ENCODE results near the gene ANKLE2.
"Not testable (repeated sequence)": the region's sequence is repeated elsewhere in the genome, so short reads cannot be mapped to it uniquely, and the experiment has no call there.

Gene ANKLE2

GRCh38 chr12:132718644-132719043 lies 43.0 kb downstream of the ANKLE2 start:
- no peak for DNase-seq

- no peak for DNase-seq
Measured at GRCh38 chr12:132717531-132718387, 43.9 kb downstream of the ANKLE2 start.

DNA sequence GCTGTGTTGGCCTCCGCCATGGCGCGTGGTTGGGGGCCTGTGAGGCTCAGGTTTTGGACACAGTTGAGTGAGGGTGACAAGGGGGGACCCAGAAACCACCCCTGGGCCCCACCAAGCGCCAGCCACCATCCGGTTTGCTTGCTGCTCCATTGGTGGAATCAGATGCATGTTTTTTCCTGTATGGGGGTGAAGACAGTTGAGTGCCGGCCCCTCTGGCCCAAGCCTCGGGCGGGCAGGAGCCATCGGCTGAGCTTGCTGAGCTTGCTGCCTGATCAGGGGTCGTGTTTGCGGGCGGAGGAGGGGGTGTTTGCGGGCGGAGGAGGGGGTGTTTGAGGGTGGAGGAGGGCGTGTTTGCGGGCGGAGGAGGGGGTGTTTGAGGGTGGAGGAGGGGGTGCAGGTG lies 44.6 kb downstream of the ANKLE2 start:
- DNase-seq, result no peak

DNA sequence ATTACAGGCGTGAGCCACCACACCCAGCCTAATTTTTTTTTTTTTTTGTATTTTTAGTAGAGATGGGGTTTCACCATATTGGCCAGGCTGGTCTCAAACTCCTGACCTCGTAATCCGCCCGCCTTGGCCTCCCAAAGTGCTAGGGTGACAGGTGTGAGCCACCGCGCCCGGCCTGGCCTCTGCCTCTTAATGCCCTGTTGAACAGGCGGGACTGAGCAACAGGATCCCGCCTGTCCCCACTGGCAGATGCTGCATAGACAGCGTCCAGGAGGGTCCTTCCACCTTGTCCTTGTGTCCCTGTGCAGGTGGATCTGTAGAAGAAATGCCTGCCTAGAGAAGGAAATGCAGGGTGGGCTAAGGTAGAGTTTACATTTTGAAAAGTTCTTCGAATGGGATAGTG lies 45.3 kb downstream of the ANKLE2 start:
- no peak for DNase-seq

GRCh38 chr12:132715874-132716273 lies 45.8 kb downstream of the ANKLE2 start:
- no peak for DNase-seq

GRCh38 chr12:132713123-132713522 lies 48.5 kb downstream of the ANKLE2 start:
- no peak for DNase-seq

- DNase-seq, result peak; percentile 7
Measured at GRCh38 chr12:132711080-132711843, 50.4 kb downstream of the ANKLE2 start.

GRCh38 chr12:132710405-132711079 lies 51.1 kb downstream of the ANKLE2 start, which contains the start of gene PGAM5:
PGAM5 (plus strand) TSS chr12:132710842; CDS start chr12:132710877, 35 bp downstream.
- DNase-seq, result peak; percentile 92

- peak; percentile 4 for DNase-seq
Measured at GRCh38 chr12:132710043-132710404, 51.6 kb downstream of the ANKLE2 start.

DNA sequence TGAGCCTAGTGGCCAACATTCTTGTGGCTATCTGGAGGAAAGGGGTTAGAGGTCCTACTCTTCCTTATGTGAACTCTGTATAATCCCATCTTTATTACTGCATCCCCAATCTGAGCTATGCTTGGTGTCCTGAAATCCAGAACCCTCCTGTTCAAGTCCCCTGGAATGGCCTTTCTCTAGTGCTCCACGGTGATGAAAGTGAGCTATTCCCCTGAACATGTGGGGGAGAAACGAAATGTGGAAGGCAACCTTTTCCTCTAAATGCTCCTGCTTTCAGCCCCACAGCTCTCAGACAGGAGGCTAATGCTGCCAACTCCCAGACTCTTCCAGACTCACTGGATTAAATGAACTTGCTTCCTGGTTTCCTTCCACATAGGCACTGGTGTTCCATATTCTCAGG lies 53.5 kb downstream of the ANKLE2 start:
- DNase-seq, result no peak

DNA sequence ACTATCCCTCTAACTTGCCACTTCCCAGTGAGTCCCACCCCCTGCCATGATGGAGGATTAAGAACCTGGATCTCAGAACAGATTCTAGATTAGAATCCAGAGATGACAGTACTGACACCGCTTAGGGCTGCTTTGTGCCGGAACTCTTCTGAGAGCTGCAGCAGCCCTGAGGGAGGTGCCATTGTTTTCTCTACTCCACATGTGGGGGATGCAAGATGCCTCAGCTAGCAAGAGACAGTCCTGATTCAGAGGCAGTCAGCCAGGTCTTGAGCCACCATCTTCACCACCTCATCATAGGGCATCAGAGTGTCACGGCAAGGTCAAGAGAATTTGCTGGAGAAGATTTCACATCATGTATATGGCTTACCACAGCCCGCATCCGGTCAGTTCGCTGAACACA lies 54.4 kb downstream of the ANKLE2 start:
- DNase-seq, result no peak

DNA sequence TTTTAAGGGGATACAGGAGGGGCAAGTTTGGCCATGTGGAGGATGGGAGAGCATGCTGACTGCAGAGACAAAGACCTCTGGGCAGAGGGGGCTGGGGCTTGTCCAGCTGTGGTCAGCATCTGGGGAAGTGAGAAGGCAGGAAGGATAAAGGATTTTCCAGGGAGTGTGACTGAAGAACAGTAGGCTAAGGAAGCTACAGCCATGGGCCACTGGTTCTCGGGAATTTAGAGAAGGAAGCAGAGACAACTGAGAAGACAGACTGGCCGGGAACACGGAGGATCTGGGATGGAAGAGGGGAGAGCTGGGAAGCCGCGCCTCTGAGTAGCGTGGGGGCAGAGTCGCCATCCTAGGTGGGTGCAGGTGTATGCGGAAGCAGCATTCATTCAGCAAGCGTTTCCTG lies 58.0 kb downstream of the ANKLE2 start:
- DNase-seq, result no peak

DNA sequence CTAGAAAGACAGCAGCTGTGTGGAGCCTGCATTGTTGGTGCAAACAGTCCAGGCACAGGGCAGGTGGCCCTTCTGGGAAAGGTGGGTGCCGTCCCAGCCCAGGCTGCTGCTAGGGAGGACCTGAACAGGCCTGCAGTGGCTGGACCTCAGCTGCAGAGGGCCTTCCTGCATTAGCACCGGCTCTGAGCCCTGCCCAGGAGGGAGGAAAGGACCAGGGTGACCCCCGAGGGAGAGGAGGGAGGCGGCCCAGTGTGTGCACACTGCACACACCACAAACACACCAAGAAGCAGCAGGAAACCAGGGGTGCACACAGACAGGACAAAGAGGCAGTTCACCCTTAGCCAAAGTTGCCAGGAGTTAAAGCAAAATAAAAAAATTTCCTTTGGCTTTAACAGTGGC lies 59.0 kb downstream of the ANKLE2 start:
- no peak for DNase-seq

- no peak for DNase-seq
Measured at GRCh38 chr12:132700212-132700822, 61.3 kb downstream of the ANKLE2 start.

DNA sequence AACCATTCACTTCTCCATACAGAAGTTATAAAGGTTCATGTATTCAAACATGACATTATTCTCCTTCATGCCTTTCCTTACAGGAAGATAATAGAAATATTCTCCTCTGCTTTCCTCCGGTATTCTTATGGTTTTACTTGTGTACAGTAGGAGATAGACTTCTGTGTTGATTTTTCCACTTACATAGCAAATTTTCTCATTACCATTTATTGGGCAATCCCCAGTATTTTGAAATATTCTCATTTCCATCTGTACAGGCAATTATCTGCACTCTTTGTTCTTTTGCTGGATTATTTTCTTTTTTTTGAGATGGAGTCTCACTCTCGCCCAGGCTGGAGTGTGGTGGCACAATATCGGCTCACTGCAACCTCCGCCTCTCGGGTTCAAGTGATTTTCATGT lies 63.3 kb downstream of the ANKLE2 start:
- no peak for DNase-seq

DNA sequence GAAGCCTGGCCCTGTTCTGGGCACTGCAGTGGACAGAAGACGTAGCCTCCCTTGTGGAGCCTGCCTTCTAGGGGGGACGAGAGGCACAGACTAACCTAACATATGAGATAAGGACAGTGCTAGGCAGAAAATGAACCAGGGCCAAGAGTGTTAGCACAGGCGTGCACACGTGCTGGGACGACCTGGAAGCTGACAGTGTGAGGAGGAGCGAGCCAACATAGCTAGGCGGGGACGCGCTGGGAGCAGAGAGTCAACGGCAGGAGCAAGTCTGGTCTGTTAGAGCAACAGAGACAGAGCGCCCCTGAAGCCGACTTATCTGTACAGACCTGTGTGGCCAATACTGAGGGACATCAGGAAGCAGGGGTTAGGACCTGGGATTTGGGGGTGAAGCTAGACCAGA lies 66.2 kb downstream of the ANKLE2 start:
- no peak for DNase-seq

DNA sequence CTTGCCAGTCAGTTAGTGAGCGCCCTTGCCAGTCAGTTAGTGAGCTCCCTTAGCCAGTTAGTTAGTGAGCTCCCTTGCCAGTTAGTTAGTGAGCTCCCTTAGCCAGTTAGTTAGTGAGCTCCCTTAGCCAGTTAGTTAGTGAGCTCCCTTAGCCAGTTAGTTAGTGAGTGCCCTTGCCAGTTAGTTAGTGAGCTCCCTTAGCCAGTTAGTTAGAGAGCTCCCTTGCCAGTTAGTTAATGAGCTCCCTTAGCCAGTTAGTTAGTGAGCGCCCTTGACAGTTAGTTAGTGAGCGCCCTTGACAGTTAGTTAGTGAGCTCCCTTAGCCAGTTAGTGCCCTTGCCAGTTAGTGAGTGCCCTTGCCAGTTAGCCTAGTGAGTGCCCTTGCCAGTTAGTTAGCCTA lies 66.7 kb downstream of the ANKLE2 start:
- not testable (repeated sequence) for DNase-seq

DNA sequence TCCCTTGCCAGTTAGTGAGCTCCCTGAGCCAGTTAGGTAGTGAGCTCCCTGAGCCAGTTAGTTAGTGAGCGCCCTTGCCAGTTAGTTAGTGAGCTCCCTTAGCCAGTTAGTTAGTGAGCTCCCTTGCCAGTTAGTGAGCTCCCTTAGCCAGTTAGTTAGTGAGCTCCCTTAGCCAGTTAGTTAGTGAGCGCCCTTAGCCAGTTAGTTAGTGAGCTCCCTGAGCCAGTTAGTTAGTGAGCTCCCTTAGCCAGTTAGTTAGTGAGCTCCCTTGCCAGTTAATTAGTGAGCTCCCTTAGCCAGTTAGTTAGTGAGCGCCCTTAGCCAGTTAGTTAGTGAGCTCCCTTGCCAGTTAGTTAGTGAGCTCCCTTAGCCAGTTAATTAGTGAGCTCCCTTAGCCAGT lies 69.6 kb downstream of the ANKLE2 start:
- not testable (repeated sequence) for DNase-seq

DNA sequence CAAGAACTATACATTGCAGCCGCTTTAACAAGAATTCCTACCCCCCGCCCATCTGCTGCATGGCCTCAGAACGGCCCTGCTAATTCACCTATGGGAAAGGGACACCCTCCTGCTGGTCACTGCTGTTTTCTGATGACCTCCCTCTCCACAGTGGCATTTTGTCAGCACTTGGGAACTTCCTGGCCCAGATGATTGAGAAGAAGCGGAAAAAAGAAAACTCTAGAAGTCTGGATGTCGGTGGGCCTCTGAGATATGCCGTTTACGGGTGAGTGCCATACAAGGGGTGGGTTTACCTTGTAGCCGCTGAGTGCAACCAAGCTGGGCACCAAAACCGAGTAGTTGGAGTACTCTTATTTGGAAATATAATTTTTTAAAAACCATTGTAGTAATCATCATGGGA lies 71.5 kb downstream of the ANKLE2 start:
- no peak for DNase-seq

DNA sequence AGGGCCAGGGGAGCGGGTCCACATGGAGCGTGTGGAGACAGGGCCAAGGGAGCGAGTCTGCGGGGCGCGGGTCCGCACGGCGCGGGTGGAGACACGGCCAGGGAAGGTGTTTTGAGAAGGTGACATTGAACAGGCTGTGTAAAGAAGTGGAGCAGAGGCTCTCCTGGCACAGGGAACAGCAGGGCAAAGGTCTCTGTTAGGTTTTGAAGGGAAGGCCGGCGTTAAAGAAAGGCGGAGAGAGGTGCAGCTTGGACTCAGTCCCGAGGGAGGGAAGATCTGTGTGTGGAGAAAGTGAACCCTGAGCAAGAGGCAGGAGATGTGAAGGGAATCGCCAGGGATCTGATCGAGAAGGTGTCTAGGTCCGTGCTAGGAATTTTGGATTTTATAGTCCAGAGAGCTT lies 72.4 kb downstream of the ANKLE2 start:
- no peak for DNase-seq

GRCh38 chr12:132687211-132688164 lies 74.1 kb downstream of the ANKLE2 start, which contains the start of the genes POLE and PXMP2:
POLE (minus strand) TSS chr12:132687342; CDS start chr12:132687315, 27 bp downstream.
PXMP2 (plus strand) TSS chr12:132687587; CDS start chr12:132687671, 84 bp downstream.
- DNase-seq, result peak; percentile 92

GRCh38 chr12:132686825-132687210 lies 74.8 kb downstream of the ANKLE2 start:
- DNase-seq, result no peak

Measured in effector CD4-positive, alpha-beta T cell (primary cell).